Stimulated activated CD4-positive, alpha-beta T cell treated with anti-CD3 and anti-CD28 coated beads, TNF-alpha, amount 100 ng/mL, for 24 hours (primary cell): Measurements from ENCODE around the gene PPP1R3G.
"Not testable (repeated sequence)": the region's sequence is repeated elsewhere in the genome, so short reads cannot be mapped to it uniquely, and the experiment has no call there.

ENCODE experiments used
- DNase-seq, 3 experiments: peaks; one replicate each; pipeline ENCODE4 v3.0.0-alpha.2; 2020; ENCODE audit warnings: low read depth in 3 of 3

Gene PPP1R3G

GRCh38 chr6:5120011-5120410 is 34.9 kb downstream of the PPP1R3G start:
- DNase-seq: no peak

- DNase-seq: not testable (repeated sequence)
These were observed 35.4 kb downstream of the PPP1R3G start for GRCh38 chr6:5120543-5120942.

- no peak for DNase-seq
These were observed 36.3 kb downstream of the PPP1R3G start for GRCh38 chr6:5121479-5121878.

- no peak for DNase-seq
These were observed 36.8 kb downstream of the PPP1R3G start for GRCh38 chr6:5121956-5122355.

GRCh38 chr6:5122504-5123112 is 37.5 kb downstream of the PPP1R3G start:
- DNase-seq: no peak

- no peak for DNase-seq
These were observed 38.4 kb downstream of the PPP1R3G start for GRCh38 chr6:5123296-5124143.

- no peak for DNase-seq
These were observed 39.4 kb downstream of the PPP1R3G start for GRCh38 chr6:5124526-5124925.

- DNase-seq: no peak
These were observed 40.2 kb downstream of the PPP1R3G start for GRCh38 chr6:5125152-5126006.

- DNase-seq: no peak
These were observed 41.1 kb downstream of the PPP1R3G start for GRCh38 chr6:5126214-5126613.

GRCh38 chr6:5127106-5127687 is 42.1 kb downstream of the PPP1R3G start:
- no peak for DNase-seq

GRCh38 chr6:5128351-5128750 is 43.2 kb downstream of the PPP1R3G start:
- DNase-seq: no peak

GRCh38 chr6:5130135-5130866 is 45.2 kb downstream of the PPP1R3G start:
- no peak for DNase-seq

GRCh38 chr6:5132731-5133130 is 47.6 kb downstream of the PPP1R3G start:
- DNase-seq: no peak

GRCh38 chr6:5133943-5134342 is 48.8 kb downstream of the PPP1R3G start:
- no peak for DNase-seq

GRCh38 chr6:5135788-5136376 is 50.7 kb downstream of the PPP1R3G start:
- DNase-seq: peak; percentile 8 to 20 (median 13)

- DNase-seq: no peak
These were observed 51.7 kb downstream of the PPP1R3G start for GRCh38 chr6:5136851-5137250.
